HL-60 (cell line): ENCODE data around the gene WLS.

Experiments
- CTCF ChIP-seq: IDR thresholded peaks from one replicate; pipeline ENCODE4 v1.5.1; 2011; ENCODE audit warnings: low read length, control low read depth, inconsistent platforms; ENCODE audit not compliant: insufficient read depth
- GABPA ChIP-seq: IDR thresholded peaks from 2 replicates; pipeline ENCODE4 v1.6.1; 2012; ENCODE audit warnings: low read depth
- POLR2AphosphoS5 ChIP-seq: IDR thresholded peaks from 2 replicates; pipeline ENCODE4 v1.6.1; 2012; ENCODE audit warnings: low read depth
- REST ChIP-seq: IDR thresholded peaks from 2 replicates; pipeline ENCODE4 v1.6.1; 2012; ENCODE audit warnings: low read depth; ENCODE audit not compliant: insufficient replicate concordance

GRCh38 chr1:68120136-68120791 lies 112.1 kb downstream of the WLS start:
- TF ChIP-seq CTCF, result peak; percentile 73
- TF ChIP-seq POLR2AphosphoS5, result no peak
- no peak for TF ChIP-seq GABPA
- no peak for TF ChIP-seq REST
